ENCODE data around the gene SMIM9.

Gene SMIM9

DNA sequence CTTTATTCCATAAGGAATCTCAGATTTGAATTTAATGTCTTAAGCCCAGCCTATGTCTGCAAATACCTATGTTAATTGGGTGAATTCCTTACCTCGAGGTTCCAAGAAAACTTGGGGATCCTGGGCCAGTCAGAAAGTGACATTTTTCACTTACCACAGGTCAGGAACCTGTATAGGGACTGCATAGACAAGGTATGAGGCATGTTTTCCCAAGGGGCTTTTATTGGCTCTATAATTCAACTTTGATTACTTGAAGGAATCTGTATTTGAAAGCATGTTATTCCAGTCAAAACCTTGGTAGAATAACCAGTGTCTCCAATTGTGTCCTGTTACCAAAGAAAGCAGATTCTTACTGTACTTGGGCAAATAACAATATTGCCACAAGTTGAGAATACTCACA lies 20.7 kb downstream of the SMIM9 start:
- DNase-seq: no peak

DNA sequence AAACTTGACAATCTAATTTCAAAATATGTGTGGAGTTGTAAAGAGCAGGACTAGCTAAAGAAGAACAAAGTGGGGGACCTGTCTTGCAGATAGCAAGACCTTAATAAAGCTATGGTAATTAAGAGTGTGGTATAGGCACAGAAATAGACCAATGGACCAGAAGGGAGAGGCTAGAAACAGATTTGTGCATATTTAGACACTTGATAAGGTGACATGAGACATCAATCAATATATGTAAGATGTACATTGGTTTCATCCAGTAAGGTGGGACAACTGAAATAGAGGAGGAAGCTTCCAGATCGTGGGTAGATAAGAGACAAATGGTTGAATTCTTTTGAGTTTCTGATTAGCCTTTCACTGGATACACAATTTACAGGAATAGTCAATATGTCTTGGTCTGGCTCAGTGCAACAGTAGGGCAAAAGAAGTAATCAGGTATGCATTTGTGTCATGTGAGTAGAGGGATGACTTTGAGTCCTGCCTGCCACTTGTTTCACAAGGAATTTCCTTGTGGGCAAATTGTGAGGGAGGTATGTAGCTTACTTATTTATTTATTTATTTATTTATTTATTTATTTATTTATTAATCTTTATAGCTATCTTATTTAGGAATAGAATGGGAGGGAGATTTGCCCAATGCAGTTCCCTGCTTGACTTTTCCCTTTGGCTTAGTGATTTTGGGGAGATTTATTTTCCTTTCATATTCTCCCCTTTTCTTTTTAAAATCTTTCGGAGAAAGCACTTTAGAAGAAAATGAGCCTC lies 21.9 kb downstream of the SMIM9 start:
- DNase-seq: no peak

- DNase-seq: no peak
These were observed 24.4 kb downstream of the SMIM9 start for GRCh38 chrX:154809939-154810665.

- no peak for DNase-seq
These were observed 27.5 kb downstream of the SMIM9 start for GRCh38 chrX:154806837-154807501.

DNA sequence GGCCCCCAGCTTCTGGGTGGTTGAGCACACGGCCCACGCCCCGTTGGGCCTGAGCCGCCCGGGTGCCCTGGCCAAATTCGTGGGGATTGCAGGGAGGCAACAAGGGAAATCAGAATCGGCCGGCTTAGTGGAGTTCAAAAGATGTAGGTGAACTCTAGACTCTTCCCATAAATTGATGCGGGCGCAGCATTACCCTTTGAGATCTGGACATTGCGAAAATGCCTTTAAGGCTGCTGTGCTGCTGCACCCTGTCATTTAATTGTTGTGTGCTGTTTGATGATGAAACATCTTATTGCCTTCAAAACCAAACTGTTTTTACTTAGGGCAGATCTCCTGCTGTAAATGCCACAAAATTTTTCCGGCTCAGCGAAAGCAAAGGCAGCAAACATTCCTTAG lies 28.8 kb downstream of the SMIM9 start:
- DNase-seq: no peak

DNA sequence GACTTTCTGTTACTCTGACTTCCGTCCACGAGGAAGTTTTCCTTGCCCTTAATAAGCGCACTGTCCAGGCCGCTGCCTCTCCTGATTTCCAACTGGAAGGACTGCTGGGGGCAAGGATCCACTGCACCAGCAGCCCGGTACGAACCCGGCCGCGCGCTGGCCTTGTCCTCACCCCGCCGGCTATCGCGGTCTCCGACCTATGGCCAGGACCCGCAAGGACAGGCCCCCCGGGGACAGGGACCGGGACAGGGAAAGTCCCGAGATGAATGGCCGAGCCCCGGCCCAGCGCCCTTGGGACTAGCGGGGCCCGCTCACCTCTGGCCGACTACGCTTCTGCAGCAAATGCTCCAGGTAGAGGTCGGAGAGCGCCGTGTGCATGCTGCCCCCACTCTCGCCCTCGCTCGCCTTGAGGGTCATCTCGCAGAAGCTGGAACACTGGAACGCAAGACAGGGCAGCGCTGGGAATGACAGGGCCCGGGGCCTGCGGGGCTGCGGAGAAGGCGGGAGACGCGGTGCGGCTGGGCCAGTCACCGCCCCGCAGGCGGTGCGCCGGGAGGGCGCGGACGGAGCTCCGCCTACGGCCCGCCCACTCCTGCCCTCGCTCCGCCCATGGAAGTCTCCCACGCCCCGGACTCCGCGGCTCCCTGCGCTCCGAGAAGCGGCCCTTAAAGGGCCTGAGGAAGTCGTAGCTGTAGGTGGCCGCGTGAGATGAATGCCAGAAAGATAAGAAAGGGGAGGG lies 29.3 kb downstream of the SMIM9 start, which contains the start of gene MPP1:
TSS of gene MPP1 (minus strand) at position 529 of the 739 bp plus-strand sequence. CDS start at position 417, 112 bp downstream.
- peak; percentile 82 for DNase-seq

- no peak for DNase-seq
These were observed 30.1 kb downstream of the SMIM9 start for GRCh38 chrX:154804261-154804956.

GRCh38 chrX:154802947-154803346 lies 31.5 kb downstream of the SMIM9 start:
- no peak for DNase-seq

DNA sequence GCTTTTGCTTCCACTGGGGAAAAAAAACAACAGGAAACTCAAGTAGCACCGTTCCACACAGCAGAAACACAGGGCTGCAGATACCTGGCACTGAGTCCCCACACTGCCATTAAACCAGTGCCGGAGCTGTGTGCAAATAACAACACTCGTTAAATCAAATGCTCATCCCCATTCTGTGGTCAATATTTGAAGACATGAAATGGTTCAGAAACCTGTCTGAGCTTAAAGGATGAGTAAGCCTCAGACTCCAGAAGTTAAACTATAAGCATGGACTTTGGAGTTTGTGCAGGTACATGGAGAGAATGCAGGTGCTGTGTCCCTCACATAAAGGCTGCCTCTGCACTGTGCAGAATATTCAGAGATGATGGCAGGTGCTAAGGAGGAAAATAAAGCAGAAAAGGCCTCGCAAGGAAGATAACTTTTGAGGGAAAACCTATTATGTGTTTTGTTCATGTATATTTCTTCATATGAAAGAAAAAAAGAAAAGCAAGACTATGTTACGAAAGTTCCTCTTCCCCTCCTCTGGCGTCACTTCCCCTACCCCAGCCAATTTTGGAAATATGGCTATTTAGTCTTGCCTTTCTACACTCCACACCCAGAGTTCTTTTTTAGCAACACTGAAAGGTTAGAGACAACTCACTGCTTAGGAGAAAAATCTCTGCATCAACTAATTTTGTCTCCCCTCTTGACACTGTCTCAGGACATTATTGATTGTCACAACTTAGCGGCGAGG lies 33.8 kb downstream of the SMIM9 start:
- no peak for DNase-seq

- no peak for DNase-seq
These were observed 34.7 kb downstream of the SMIM9 start for GRCh38 chrX:154799556-154800348.

DNA sequence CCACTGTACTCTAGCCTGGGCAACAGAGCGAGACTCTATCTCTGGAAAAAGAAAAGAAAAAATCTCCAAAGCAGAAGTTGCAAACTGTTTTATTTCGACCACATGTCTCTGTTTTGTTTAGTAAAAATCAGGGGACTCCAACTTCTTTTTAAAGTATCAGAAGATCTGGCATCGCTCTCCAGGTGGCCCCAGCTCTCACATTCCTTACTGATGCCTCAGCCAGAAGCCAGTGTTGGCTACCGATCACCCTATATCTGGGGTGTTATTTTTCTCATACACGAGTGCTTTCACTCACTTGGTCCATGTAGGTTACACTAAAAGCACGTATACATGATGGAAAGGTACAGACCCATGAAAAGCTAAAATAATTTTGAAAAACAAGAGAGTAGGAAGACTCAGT lies 37.5 kb downstream of the SMIM9 start:
- DNase-seq: no peak

- no peak for DNase-seq
These were observed 39.4 kb downstream of the SMIM9 start for GRCh38 chrX:154795016-154795415.

GRCh38 chrX:154793084-154793795 lies 41.2 kb downstream of the SMIM9 start:
- DNase-seq: no peak

DNA sequence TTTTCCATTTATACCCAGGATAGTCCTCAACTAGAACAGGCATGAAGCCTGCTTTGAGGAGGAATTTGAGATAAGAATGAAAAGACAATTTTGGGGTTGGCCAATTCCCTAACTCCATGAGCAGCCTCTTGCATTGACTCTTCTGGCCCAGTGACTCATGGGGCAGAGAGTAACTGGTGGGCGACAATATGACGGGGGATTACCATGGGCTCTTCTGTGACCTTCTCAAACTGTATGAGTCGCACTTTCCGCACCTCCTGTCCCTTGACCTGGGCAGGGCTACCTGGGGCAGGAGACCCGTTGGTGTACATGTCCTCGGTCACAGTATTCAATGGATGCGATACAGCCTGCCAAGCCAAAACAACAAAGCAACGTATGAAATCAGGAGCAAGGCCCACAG lies 42.5 kb downstream of the SMIM9 start:
- DNase-seq: no peak

GRCh38 chrX:154791467-154791866 lies 43.0 kb downstream of the SMIM9 start:
- no peak for DNase-seq

DNA sequence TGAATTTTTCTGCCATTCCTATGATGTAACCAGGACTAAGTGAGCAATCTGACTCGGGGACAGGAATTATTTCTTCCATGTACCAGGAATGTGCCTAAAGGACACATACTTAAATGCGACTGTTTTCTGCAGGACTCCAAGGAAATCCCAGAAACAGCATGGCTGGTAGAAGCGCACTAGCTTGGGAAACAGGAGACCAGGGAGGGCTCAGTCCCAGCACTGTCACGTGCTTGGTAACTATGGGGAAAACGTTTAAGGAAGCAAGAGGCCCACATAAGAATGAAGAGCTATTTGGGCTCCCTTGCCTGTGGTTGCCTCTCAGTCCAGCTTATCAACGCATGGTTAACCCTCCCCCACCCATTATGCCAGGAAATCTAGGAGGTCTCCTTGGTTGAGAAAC lies 48.7 kb downstream of the SMIM9 start:
- no peak for DNase-seq

DNA sequence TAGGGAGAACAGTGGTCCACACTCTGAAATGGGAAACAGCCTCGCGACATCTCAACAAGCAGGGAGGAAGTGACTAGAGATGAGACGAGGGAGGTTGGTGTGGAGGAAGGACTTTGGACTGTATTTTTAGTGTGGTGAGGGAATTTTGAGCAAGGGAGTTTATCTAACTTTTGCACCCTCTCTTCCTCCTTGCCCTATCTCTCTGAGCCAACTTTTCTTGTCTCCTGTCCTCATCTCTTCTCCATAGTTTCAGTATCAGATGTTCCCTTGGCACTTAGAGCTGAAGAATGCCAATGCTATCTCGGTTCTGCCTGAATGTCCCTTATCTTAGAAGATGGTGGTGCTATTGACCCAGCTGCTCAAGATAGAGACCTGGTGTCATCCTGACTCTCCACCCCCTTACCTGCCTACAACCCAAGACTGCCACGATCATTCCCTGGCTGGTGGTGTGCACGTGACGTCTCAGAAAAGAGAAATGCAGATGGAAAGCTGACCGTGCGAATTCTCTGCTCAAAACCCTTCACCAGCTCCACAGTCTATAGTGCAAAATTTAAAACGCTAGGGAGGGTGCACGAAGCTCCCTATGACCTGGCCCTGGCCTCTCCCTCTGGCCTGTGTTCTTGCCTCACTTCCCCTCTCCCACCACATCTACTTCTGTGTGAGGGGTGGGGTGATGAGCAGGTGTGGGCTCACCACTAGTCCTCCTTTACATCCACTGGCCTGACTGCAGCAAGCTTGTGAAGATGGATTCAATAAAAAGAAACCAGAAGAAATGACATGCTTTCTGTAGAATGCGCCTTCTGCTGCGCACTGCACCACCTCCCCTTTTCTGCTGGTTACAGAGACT lies 50.1 kb downstream of the SMIM9 start:
- DNase-seq: no peak

DNA sequence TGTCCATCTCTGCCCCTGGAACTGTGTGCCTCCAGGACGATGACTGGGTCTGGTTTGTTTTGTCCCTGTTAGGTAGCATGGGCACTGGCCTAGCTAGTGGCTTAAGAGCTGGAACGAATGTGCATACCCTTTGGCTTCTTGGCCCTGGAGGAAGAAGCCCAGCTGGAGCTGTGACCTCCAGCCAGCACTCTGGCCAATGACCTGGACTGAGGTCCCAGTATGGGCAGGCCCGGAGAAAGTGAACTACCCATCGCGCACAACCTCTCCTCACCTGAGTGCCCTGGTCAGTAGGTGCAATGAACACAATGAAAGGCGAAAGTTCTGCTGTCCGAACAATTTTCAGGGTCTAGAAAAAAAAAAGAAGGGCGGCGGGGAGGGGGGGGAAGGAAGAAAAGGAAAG lies 53.5 kb downstream of the SMIM9 start:
- DNase-seq: no peak

- no peak for DNase-seq
These were observed 55.2 kb downstream of the SMIM9 start for GRCh38 chrX:154779261-154779660.

All from right hindlimb (tissue), 1 donor.